Astrocyte (in vitro differentiated cells and primary cell): ENCODE measurements around the gene DQX1.

Source experiments
- CTCF ChIP-seq: IDR thresholded peaks from 2 replicates; pipeline ENCODE4 v1.5.1; 2011; ENCODE audit warnings: low read depth, mild to moderate bottlenecking, inconsistent platforms, low read length, moderate library complexity; ENCODE audit not compliant: insufficient read depth
- EZH2 ChIP-seq: IDR thresholded peaks from 2 replicates; pipeline ENCODE4 v1.6.1; 2012; ENCODE audit warnings: mild to moderate bottlenecking, low read length, inconsistent platforms; ENCODE audit not compliant: insufficient read depth

GRCh38 chr2:74548285-74548899, 22.4 kb upstream of the DQX1 start:
- TF ChIP-seq CTCF (no peak), EZH2 (no peak)
